ENCODE results near the gene UFSP2. TPM values are rescaled to one million over a fixed set of nuclear protein-coding genes. Genes with fewer than 3 reads are reported as not detected.

The UFSP2 gene
- total RNA-seq, 2 experiments from 2014 or later = 14.5 to 16.6 TPM

DNA sequence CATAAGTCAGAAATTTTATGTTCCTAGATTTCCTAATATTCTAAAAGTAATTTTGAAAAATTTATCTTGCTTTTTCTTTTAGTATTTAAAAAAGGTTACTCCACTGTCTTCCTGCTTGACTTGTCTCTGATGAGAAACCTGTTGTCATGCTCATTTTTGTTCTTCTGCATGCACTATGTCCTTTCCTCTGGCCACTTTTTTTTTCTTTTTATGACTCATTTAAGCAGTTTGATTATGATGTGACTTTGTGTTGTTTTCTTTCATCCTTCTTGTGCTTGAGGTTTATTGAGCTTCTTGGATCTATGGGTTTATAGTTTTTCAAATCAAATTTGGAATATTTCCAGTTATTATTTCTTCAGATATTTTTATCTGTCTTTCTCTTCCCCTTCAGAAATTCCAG lies 12.0 kb upstream of the UFSP2 start:
- Histone ChIP-seq H3K36me3 (ENCODE audit: insufficient read depth, low read length) (no peaks in the 10 kb centered on the region), H3K27ac (ENCODE audit: low read depth in 1 of 2, low read length in 2 of 2) (no peak overlapping the region), H3K27me3 (ENCODE audit: control insufficient read depth in 1 of 2, insufficient read depth in 2 of 2, low read length in 2 of 2) (peaks cover 2 to 6% of the 10 kb centered on the region in 2 experiments), H3K9me3 (ENCODE audit: control insufficient read depth in 1 of 2, insufficient read depth in 1 of 2, low read length in 2 of 2) (no peaks in the 10 kb centered on the region), H3K4me3 (ENCODE audit: low read length) (no peak overlapping the region), H3K4me1 (ENCODE audit: insufficient read depth, low read length) (no peaks in the 10 kb centered on the region)
- DNase-seq (no peak), ATAC-seq (ENCODE audit: poor library complexity) (no peak)
- intact Hi-C loops (cut with DNase I, micrococcal nuclease) = no loop called here
- ChIA-PET POLR2A (no interaction called here), CTCF (no interaction called here)
- no peaks in the 10 kb centered on the region for H3K36me3 Mint-ChIP-seq (ENCODE audit: low read depth)
- H3K27me3 Mint-ChIP-seq = peaks cover 15% of the 10 kb centered on the region
- TF ChIP-seq, protein P1, sequence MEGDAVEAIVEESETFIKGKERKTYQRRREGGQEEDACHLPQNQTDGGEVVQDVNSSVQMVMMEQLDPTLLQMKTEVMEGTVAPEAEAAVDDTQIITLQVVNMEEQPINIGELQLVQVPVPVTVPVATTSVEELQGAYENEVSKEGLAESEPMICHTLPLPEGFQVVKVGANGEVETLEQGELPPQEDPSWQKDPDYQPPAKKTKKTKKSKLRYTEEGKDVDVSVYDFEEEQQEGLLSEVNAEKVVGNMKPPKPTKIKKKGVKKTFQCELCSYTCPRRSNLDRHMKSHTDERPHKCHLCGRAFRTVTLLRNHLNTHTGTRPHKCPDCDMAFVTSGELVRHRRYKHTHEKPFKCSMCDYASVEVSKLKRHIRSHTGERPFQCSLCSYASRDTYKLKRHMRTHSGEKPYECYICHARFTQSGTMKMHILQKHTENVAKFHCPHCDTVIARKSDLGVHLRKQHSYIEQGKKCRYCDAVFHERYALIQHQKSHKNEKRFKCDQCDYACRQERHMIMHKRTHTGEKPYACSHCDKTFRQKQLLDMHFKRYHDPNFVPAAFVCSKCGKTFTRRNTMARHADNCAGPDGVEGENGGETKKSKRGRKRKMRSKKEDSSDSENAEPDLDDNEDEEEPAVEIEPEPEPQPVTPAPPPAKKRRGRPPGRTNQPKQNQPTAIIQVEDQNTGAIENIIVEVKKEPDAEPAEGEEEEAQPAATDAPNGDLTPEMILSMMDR (IDR thresholded peaks at IDR 0.05) = no peak
- H3K9me3 Mint-ChIP-seq = no peaks in the 10 kb centered on the region
- no peaks in the 10 kb centered on the region for H3K4me1 Mint-ChIP-seq (ENCODE audit: low read depth)
- no peak overlapping the region for H3K4me3 Mint-ChIP-seq
- H3K27ac Mint-ChIP-seq = no peak overlapping the region

GRCh38 chr4:185435466-185435865 lies 9.7 kb upstream of the UFSP2 start:
- TF ChIP-seq, protein P1 (IDR thresholded peaks at IDR 0.05) = no peak
- DNase-seq (no peak), ATAC-seq (ENCODE audit: poor library complexity) (no peak)
- POLR2A ChIA-PET = no interaction called here
- Histone ChIP-seq H3K27me3 (ENCODE audit: control insufficient read depth in 1 of 2, insufficient read depth in 2 of 2, low read length in 2 of 2) (peaks cover 2 to 3% of the 10 kb centered on the region in 2 experiments), H3K36me3 (ENCODE audit: insufficient read depth, low read length) (no peaks in the 10 kb centered on the region), H3K4me3 (ENCODE audit: low read length) (no peak overlapping the region), H3K4me1 (ENCODE audit: insufficient read depth, low read length) (no peaks in the 10 kb centered on the region), H3K9me3 (ENCODE audit: control insufficient read depth in 1 of 2, insufficient read depth in 1 of 2, low read length in 2 of 2) (no peaks in the 10 kb centered on the region), H3K27ac (ENCODE audit: low read depth in 1 of 2, low read length in 2 of 2) (no peak overlapping the region)
- no peak overlapping the region for H3K27ac Mint-ChIP-seq
- CTCF ChIA-PET = no interaction called here
- H3K27me3 Mint-ChIP-seq = peaks cover 10% of the 10 kb centered on the region
- no peaks in the 10 kb centered on the region for H3K9me3 Mint-ChIP-seq
- intact Hi-C loops (cut with DNase I, micrococcal nuclease) = no loop called here
- H3K4me1 Mint-ChIP-seq (ENCODE audit: low read depth) = no peaks in the 10 kb centered on the region
- H3K36me3 Mint-ChIP-seq (ENCODE audit: low read depth) = no peaks in the 10 kb centered on the region
- no peak overlapping the region for H3K4me3 Mint-ChIP-seq

DNA sequence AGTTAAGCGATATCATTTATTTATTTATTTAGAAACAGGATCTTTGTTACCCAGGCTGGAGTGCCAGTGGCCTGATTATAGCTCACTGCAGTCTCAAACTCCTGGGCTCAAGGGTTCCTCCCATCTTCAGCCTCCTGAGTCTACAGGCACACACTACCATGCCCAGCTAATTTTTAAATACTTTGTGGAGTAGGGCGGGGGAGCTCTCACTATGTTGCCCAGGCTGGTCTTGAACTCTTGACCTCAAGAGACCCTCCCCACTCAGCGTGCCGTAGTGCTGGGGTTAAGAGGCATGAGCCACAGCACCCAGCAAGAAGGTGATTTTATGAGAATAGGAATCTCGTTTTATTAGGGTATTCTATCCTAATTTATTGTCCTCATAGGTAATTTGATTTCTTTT lies 3.9 kb upstream of the UFSP2 start:
- H3K4me1 ChIP-seq (ENCODE audit: insufficient read depth, low read length) = peaks cover 13% of the 10 kb centered on the region
- intact Hi-C loops (cut with DNase I, micrococcal nuclease) = loop anchor here (5.0 to 10.0 kb wide), 8 partner anchors 43 to 895 kb away; partner anchors contain the start of genes CFAP97 (in 2 of the 2), ACSL1 (in 1 of the 2), CCDC110 (in 1 of the 2) and SNX25 (in 1 of the 2)
- Mint-ChIP-seq H3K4me3 (no peak overlapping the region), H3K36me3 (ENCODE audit: low read depth) (peaks cover 16% of the 10 kb centered on the region), H3K4me1 (ENCODE audit: low read depth) (peaks cover 7% of the 10 kb centered on the region), H3K27me3 (peaks cover 6% of the 10 kb centered on the region), H3K9me3 (no peaks in the 10 kb centered on the region), H3K27ac (no peak overlapping the region)
- TF ChIP-seq, protein P1 (IDR thresholded peaks at IDR 0.05) = no peak
- DNase-seq (no peak), ATAC-seq (ENCODE audit: poor library complexity) (no peak)
- H3K27ac ChIP-seq (ENCODE audit: low read depth in 1 of 2, low read length in 2 of 2) = no peak overlapping the region
- H3K36me3 ChIP-seq (ENCODE audit: insufficient read depth, low read length) = no peaks in the 10 kb centered on the region
- no peak overlapping the region for H3K4me3 ChIP-seq (ENCODE audit: low read length)
- no peaks in the 10 kb centered on the region for H3K9me3 ChIP-seq (ENCODE audit: control insufficient read depth in 1 of 2, insufficient read depth in 1 of 2, low read length in 2 of 2)
- H3K27me3 ChIP-seq (ENCODE audit: control insufficient read depth in 1 of 2, insufficient read depth in 2 of 2, low read length in 2 of 2) = no peaks in the 10 kb centered on the region
- POLR2A ChIA-PET = no interaction called here
- CTCF ChIA-PET = no interaction called here
